HG03558 (cell line): ENCODE results near the gene F11.
"Not testable (repeated sequence)": the region's sequence is repeated elsewhere in the genome, so short reads cannot be mapped to it uniquely, and the experiment has no call there.

Experiments used
- ATAC-seq: cut with Tn5 transposase; IDR thresholded peaks from one replicate; pipeline ENCODE4 v1.9.1; 2021; ENCODE audit warnings: moderate number of reproducible peaks; ENCODE audit not compliant: unreplicated experiment; ENCODE audit errors: extremely low read depth

Gene F11

GRCh38 chr4:186297013-186297645, 31.1 kb downstream of the F11 start:
- ATAC-seq = no peak

- no peak for ATAC-seq
Measured at GRCh38 chr4:186298031-186298647, 32.1 kb downstream of the F11 start.

GRCh38 chr4:186299291-186299690, 33.3 kb downstream of the F11 start:
- no peak for ATAC-seq

- ATAC-seq = no peak
Measured at GRCh38 chr4:186300659-186301390, 34.8 kb downstream of the F11 start.

- ATAC-seq = no peak
Measured at GRCh38 chr4:186304216-186304615, 38.2 kb downstream of the F11 start.

GRCh38 chr4:186304866-186305505, 39.0 kb downstream of the F11 start:
- ATAC-seq = no peak

GRCh38 chr4:186307497-186307896, 41.5 kb downstream of the F11 start:
- ATAC-seq = no peak

GRCh38 chr4:186307916-186308315, 41.9 kb downstream of the F11 start:
- no peak for ATAC-seq

GRCh38 chr4:186318481-186318880, 52.5 kb downstream of the F11 start:
- ATAC-seq = no peak

- not testable (repeated sequence) for ATAC-seq
Measured at GRCh38 chr4:186324660-186325059, 58.7 kb downstream of the F11 start.

GRCh38 chr4:186326391-186326790, 60.4 kb downstream of the F11 start:
- ATAC-seq = no peak

GRCh38 chr4:186329372-186329771, 63.4 kb downstream of the F11 start:
- no peak for ATAC-seq

- ATAC-seq = no peak
Measured at GRCh38 chr4:186330368-186330767, 64.4 kb downstream of the F11 start.

- ATAC-seq = no peak
Measured at GRCh38 chr4:186335793-186336192, 69.8 kb downstream of the F11 start.
